Subcutaneous adipose tissue (tissue), 4 donors: ENCODE data around the gene ACSL1. TPM values are rescaled to one million over a fixed set of nuclear protein-coding genes. Genes with fewer than 3 reads are reported as not detected.

Source experiments
- CTCF ChIP-seq: fragments of 450-650 bp; IDR thresholded peaks from one replicate; pipeline ENCODE4 v1.5.1; 2016; ENCODE audit warnings: low read depth, mild to moderate bottlenecking, control low read depth, antibody characterized with exemption, moderate library complexity
- total RNA-seq, 4 donors: library from RNA; depleted of rRNA; stranded (reverse); fragments of >200 nt; gene quantifications; one replicate each; pipeline ENCODE4 v1.1.0, GENCODE V29; 2016

The ACSL1 gene
- total RNA-seq, 4 donors from 2014 or later, result 656 to 1,818 (median 1,286) TPM

- TF ChIP-seq CTCF, result no peak
Measured at GRCh38 chr4:184824776-184825084, 1.0 kb downstream of the ACSL1 start.

DNA sequence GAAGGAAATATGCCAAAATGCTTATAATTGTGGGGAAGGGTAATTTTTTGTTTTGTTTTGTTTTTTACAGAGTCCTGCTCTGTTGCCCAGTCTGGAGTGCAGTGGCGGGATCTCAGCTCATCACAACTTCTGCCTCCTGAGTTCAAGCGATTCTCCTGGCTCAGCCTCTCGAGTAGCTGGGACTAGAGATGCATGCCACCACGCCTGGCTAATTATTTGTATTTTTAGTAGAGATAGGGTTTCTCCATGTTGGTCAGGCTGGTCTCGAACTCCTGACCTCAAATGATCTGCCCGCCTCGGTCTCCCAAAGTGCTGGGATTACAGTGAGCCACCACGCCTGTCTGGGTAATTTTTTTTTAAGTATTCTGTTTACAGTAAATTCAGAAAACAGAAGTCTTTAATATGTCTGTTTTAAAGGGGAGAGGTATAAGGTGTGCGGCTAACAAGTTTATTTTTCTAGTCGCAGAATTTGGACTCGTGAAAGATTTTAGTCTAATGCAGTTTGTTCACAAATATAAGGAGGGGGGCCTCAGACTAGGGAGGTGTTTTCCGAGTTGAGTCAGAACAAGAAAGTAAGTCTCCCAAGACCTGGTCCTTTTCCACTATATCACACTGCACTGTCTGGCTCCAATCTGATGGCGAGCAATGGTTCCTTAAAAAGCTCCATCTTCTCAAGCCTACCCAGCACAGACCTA is 1.5 kb downstream of the ACSL1 start:
- TF ChIP-seq CTCF, result no peak

- TF ChIP-seq CTCF, result no peak
Measured at GRCh38 chr4:184823014-184823413, 2.8 kb downstream of the ACSL1 start.

GRCh38 chr4:184822356-184822755 is 3.4 kb downstream of the ACSL1 start:
- TF ChIP-seq CTCF, result no peak

DNA sequence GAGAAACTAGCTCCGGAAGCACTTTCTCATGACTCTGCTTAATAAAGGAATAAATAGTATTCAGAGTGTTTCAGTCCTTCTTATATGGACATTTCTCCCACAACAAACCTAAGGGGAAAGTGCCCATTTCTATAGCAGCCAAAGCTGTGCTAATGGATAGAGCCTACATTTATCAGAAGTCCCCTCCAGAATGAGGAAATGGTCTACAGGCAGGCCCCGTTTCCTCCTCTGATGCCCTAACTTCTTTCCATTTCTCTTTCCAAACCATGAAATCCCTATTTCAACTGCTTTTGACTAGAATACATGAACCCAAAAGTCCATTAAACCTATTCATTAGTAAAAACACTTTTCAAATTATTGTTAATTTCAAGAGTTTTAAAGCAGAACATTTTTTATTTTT is 4.5 kb downstream of the ACSL1 start:
- TF ChIP-seq CTCF, result no peak

DNA sequence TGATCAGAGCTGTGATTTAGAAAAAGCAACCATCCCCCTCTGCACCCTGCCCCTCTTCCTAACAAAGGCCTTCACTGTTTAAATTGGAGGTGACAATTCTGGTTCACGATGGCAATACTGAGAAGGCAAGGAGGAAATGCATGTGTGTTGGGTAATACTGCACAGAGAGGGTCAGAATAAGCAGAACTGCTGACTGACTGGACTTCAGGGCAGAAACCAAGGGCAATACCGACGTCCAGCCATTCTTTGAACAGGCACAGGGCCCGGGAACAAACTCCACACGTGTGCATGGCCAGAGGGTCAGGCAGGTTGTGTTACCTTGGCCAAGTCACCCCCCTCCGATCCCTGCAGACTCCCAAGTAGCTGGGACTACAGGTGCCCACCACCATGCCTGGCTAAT is 6.0 kb downstream of the ACSL1 start:
- TF ChIP-seq CTCF, result no peak

- no peak for TF ChIP-seq CTCF
Measured at GRCh38 chr4:184818216-184818564, 7.6 kb downstream of the ACSL1 start.
